H1 (cell line): Measurements from ENCODE around the gene HIPK1. TPM values are rescaled to one million over a fixed set of nuclear protein-coding genes. Genes with fewer than 3 reads are reported as not detected.

Source experiments
- CTCF ChIA-PET: fragments of 300-600 bp; sonication (Branson Sonifier 250); formaldehyde crosslinking; loops from one replicate; lab custom pipeline; 2021; ENCODE audit not compliant: partially characterized antibody; lab: Charles Lee
- POLR2A ChIA-PET: fragments of 300-600 bp; sonication (Branson Sonifier 250); formaldehyde crosslinking; loops from one replicate; lab custom pipeline; 2021; ENCODE audit warnings: inconsistent platforms; ENCODE audit not compliant: partially characterized antibody; lab: Charles Lee
- DNase-seq, 2 experiments: peaks; one replicate each; pipeline versions ENCODE4 v3.0.0 to v3.0.0-alpha.2; 2010 to 2022; ENCODE audit warnings: low spot score in 2 of 2, low read depth in 1 of 2, mixed read lengths in 1 of 2
- FAIRE-seq: peaks from 2 replicates; lab custom pipeline; 2011; peaks lifted over from hg19 to GRCh38; lab: Jason Lieb, UNC
- H2AFZ ChIP-seq: 2 replicates; pipeline ENCODE4 v1.8.1; 2012; ENCODE audit warnings: low read length, inconsistent platforms
- H2AK5ac ChIP-seq: 2 replicates; pipeline ENCODE4 v1.6.1; 2013; ENCODE audit warnings: low read depth, low read length
- H2BK120ac ChIP-seq: replicated peaks from 2 replicates; pipeline ENCODE3; 2013; ENCODE audit warnings: low read depth, low read length, inconsistent platforms
- H2BK12ac ChIP-seq: 2 replicates; pipeline ENCODE4 v1.6.1; 2013; ENCODE audit warnings: low read depth, low read length
- H2BK15ac ChIP-seq: 2 replicates; pipeline ENCODE4 v1.6.1; 2013; ENCODE audit warnings: low read length
- H2BK20ac ChIP-seq: 2 replicates; pipeline ENCODE4 v1.6.1; 2013; ENCODE audit warnings: low read length
- H2BK5ac ChIP-seq: 2 replicates; pipeline ENCODE4 v1.6.1; 2013; ENCODE audit warnings: low read depth, low read length
- H3K14ac ChIP-seq: 2 replicates; pipeline ENCODE4 v1.6.1; 2013; ENCODE audit warnings: inconsistent platforms; ENCODE audit not compliant: insufficient read length
- H3K18ac ChIP-seq: 2 replicates; pipeline ENCODE4 v1.6.1; 2013; ENCODE audit warnings: low read length; ENCODE audit errors: extremely low read depth
- H3K23ac ChIP-seq: 2 replicates; pipeline ENCODE4 v1.6.1; 2013; ENCODE audit warnings: inconsistent platforms; ENCODE audit not compliant: insufficient read length
- H3K23me2 ChIP-seq: 2 replicates; pipeline ENCODE4 v1.6.1; 2013; ENCODE audit warnings: low read depth, low read length
- H3K27ac ChIP-seq: 2 replicates; pipeline ENCODE4 v1.6.1; 2011; ENCODE audit warnings: low read depth, low read length, inconsistent platforms
- H3K27me3 ChIP-seq, 4 experiments: replicated peaks in 1 of 4; 1 replicate in 1 of 4; 2 replicates in 3 of 4; pipeline versions ENCODE4 v1.6.1 to v1.8.1; 2011 to 2013; ENCODE audit warnings: low read length in 3 of 4, mild to moderate bottlenecking in 3 of 4, inconsistent platforms in 2 of 4, mixed read lengths in 2 of 4, moderate library complexity in 1 of 4; ENCODE audit not compliant: control insufficient read depth in 3 of 4, insufficient read depth in 3 of 4; ENCODE audit errors: extremely low read depth in 1 of 4
- H3K36me3 ChIP-seq, 4 experiments: 2 replicates each; pipeline versions ENCODE4 v1.6.1 to v1.8.1; 2011 to 2013; ENCODE audit warnings: mild to moderate bottlenecking in 4 of 4, low read length in 3 of 4, moderate library complexity in 2 of 4, control low read depth in 1 of 4, inconsistent platforms in 1 of 4; ENCODE audit not compliant: insufficient read depth in 4 of 4, control insufficient read depth in 2 of 4
- H3K4ac ChIP-seq: replicated peaks from 2 replicates; pipeline ENCODE3; 2013; ENCODE audit warnings: low read length, low read depth, mixed read lengths, inconsistent platforms; ENCODE audit not compliant: insufficient read length
- H3K4me1 ChIP-seq, 4 experiments: replicated peaks in 1 of 4; 1 replicate in 1 of 4; 2 replicates in 3 of 4; pipeline versions ENCODE4 v1.6.1 to v1.8.1; 2011 to 2013; ENCODE audit warnings: low read length in 3 of 4, inconsistent platforms in 2 of 4, mixed read lengths in 1 of 4; ENCODE audit not compliant: insufficient read depth in 4 of 4, control insufficient read depth in 3 of 4
- H3K4me2 ChIP-seq, 2 experiments: 2 replicates each; pipeline versions ENCODE4 v1.6.1 to v1.8.1; 2011 to 2013; ENCODE audit warnings: low read depth in 2 of 2, low read length in 2 of 2, control low read depth in 1 of 2, inconsistent platforms in 1 of 2, mild to moderate bottlenecking in 1 of 2; ENCODE audit not compliant: insufficient read depth in 1 of 2
- H3K4me3 ChIP-seq, 4 experiments: fragments of 200-600, 300-600 bp in 1 of 4; sonication (generic), shearing (Covaris generic), sonication (Bioruptor Twin) in 1 of 4; 2 replicates each; pipeline versions ENCODE4 v1.5.1 to v1.8.1; 2011 to 2016; ENCODE audit warnings: low read length in 4 of 4, low read depth in 3 of 4, control low read depth in 2 of 4, inconsistent platforms in 2 of 4, mild to moderate bottlenecking in 2 of 4, mixed read lengths in 1 of 4, moderate library complexity in 1 of 4; ENCODE audit not compliant: insufficient read depth in 2 of 4; ENCODE audit errors: extremely low read depth in 1 of 4
- H3K56ac ChIP-seq: replicated peaks from 2 replicates; pipeline ENCODE3; 2013; ENCODE audit warnings: low read depth, mild to moderate bottlenecking, mixed read lengths, low read length, inconsistent platforms; ENCODE audit not compliant: insufficient read length
- H3K79me1 ChIP-seq: 2 replicates; pipeline ENCODE4 v1.6.1; 2013; ENCODE audit warnings: low read depth, low read length, control low read depth
- H3K79me2 ChIP-seq, 2 experiments: 2 replicates each; pipeline versions ENCODE4 v1.6.1 to v1.8.1; 2012 to 2013; ENCODE audit warnings: low read length in 2 of 2, mild to moderate bottlenecking in 2 of 2, inconsistent platforms in 1 of 2; ENCODE audit not compliant: insufficient read depth in 2 of 2, control insufficient read depth in 1 of 2
- H3K9ac ChIP-seq, 4 experiments: replicated peaks in 1 of 4; 1 replicate in 1 of 4; 2 replicates in 3 of 4; pipeline versions ENCODE4 v1.6.1 to v1.8.1; 2011 to 2013; ENCODE audit warnings: low read depth in 3 of 4, low read length in 3 of 4, control low read depth in 2 of 4, mild to moderate bottlenecking in 2 of 4, moderate library complexity in 2 of 4, inconsistent platforms in 1 of 4; ENCODE audit errors: extremely low read depth in 1 of 4
- H3K9me3 ChIP-seq, 2 experiments: 2 replicates each; pipeline versions ENCODE4 v1.6.1 to v1.8.1; 2012 to 2013; ENCODE audit warnings: mild to moderate bottlenecking in 2 of 2, moderate library complexity in 2 of 2, control low read depth in 1 of 2, inconsistent platforms in 1 of 2, low read depth in 1 of 2, low read length in 1 of 2, mixed read lengths in 1 of 2; ENCODE audit not compliant: insufficient read depth in 2 of 2
- H4K20me1 ChIP-seq, 2 experiments: replicated peaks in 1 of 2; 2 replicates each; pipeline versions ENCODE3 to v1.8.1; 2011 to 2013; ENCODE audit warnings: inconsistent platforms in 2 of 2, low read length in 2 of 2, mild to moderate bottlenecking in 1 of 2; ENCODE audit not compliant: insufficient read depth in 2 of 2, control insufficient read depth in 1 of 2
- H4K5ac ChIP-seq: 2 replicates; pipeline ENCODE4 v1.6.1; 2013; ENCODE audit warnings: low read length, low read depth, mixed read lengths, inconsistent platforms; ENCODE audit not compliant: insufficient read length
- H4K8ac ChIP-seq: 2 replicates; pipeline ENCODE4 v1.8.0; 2013; ENCODE audit warnings: mild to moderate bottlenecking, moderate library complexity, low read length, inconsistent platforms; ENCODE audit not compliant: insufficient read depth; ENCODE audit errors: extremely low read depth
- H4K91ac ChIP-seq: replicated peaks from 2 replicates; pipeline ENCODE3; 2013; ENCODE audit warnings: low read length, mixed read lengths, inconsistent platforms; ENCODE audit not compliant: insufficient read length
- CTBP2 ChIP-seq: IDR thresholded peaks from 2 replicates; pipeline ENCODE4 v1.7.0; 2011; ENCODE audit warnings: borderline replicate concordance, mild to moderate bottlenecking, moderate library complexity, mixed read lengths, low read length; ENCODE audit not compliant: insufficient read depth, insufficient read length
- EP300 ChIP-seq, 2 experiments: IDR thresholded peaks; 1 replicate in 1 of 2; 2 replicates in 1 of 2; pipeline ENCODE4 v1.6.1; 2011 to 2012; ENCODE audit warnings: low read depth in 2 of 2, low read length in 2 of 2, mild to moderate bottlenecking in 2 of 2, borderline replicate concordance in 1 of 2, inconsistent platforms in 1 of 2, moderate library complexity in 1 of 2
- GTF2F1 ChIP-seq: IDR thresholded peaks from 2 replicates; pipeline ENCODE4 v1.6.1; 2012; ENCODE audit warnings: low read depth, low read length, improper control_type of control experiment, borderline replicate concordance
- HDAC2 ChIP-seq, 2 experiments: fragments of 300-600 bp in 1 of 2; sonication (generic) in 1 of 2; IDR thresholded peaks; 2 replicates each; pipeline ENCODE4 v1.6.1; 2011 to 2012; ENCODE audit warnings: low read depth in 2 of 2, low read length in 2 of 2, mild to moderate bottlenecking in 2 of 2, moderate library complexity in 2 of 2, borderline replicate concordance in 1 of 2, inconsistent platforms in 1 of 2
- KDM4A ChIP-seq: IDR thresholded peaks from one replicate; pipeline ENCODE4 v1.7.1; 2012; ENCODE audit warnings: low read depth, mild to moderate bottlenecking, moderate library complexity, low read length, inconsistent platforms; ENCODE audit not compliant: severe bottlenecking
- NANOG ChIP-seq: IDR thresholded peaks from 2 replicates; pipeline ENCODE4 v1.6.1; 2011; ENCODE audit warnings: low read length, low read depth, mild to moderate bottlenecking, inconsistent platforms; ENCODE audit not compliant: insufficient read depth, poor library complexity, severe bottlenecking
- TBP ChIP-seq: IDR thresholded peaks from 2 replicates; pipeline ENCODE4 v1.6.1; 2011; ENCODE audit warnings: low read depth, low read length, improper control_type of control experiment
- TEAD4 ChIP-seq: IDR thresholded peaks from 2 replicates; pipeline ENCODE4 v1.6.1; 2012; ENCODE audit warnings: low read depth, low read length, inconsistent platforms, mixed read lengths
- WGBS, 2 experiments: shearing (Covaris generic) in 1 of 2; methylation state at CpG; one replicate each; pipeline versions ENCODE4 v1.1.6 to v1.1.7; 2013 to 2015; ENCODE audit warnings: low lambda C conversion rate in 2 of 2, mixed read lengths in 2 of 2, inconsistent platforms in 1 of 2, low coverage in 1 of 2, missing lambda C conversion rate in 1 of 2; ENCODE audit not compliant: insufficient replicate concordance in 2 of 2, insufficient coverage in 1 of 2, insufficient read length in 1 of 2; ENCODE audit errors: extremely low coverage in 1 of 2, missing lambda C conversion rate in 1 of 2; 5-methylcytosine and 5-hydroxymethylcytosine counted together
- polyA plus RNA-seq, 7 experiments: library from polyadenylated mRNA; depleted of rRNA in 3 of 7; stranded (reverse) in 5 of 7; unstranded in 2 of 7; fragments of >200 nt in 5 of 7; fragments of 200-250 nt in 2 of 7; gene quantifications; 1 replicate in 5 of 7; 2 replicates in 1 of 7; 4 replicates in 1 of 7; pipeline versions ENCODE4 v1.2.1 to v1.2.3, GENCODE V29; 2011 to 2013; ENCODE audit warnings: missing spikeins in 2 of 7, mixed read lengths in 2 of 7
- total RNA-seq: library from RNA; stranded (reverse); fragmentation: NEBNext Ultra II Directional; extraction: Animal tissue kit (Norgen Biotek cat#: 25700); gene quantifications from 2 replicates; pipeline ENCODE4 v1.2.1, GENCODE V29; 2021

Gene HIPK1
- total and polyA plus RNA-seq, 2 of the 8 experiments (the other 6 are each of a cell fraction or from before 2014, with no cell fraction given), result 46.2 to 64.3 TPM

- WGBS, 2 experiments, result 67% methylated on average over 3 of the region's 3 CpGs; no CpG with 5 or more reads in 1 of the 2 experiments
- Histone ChIP-seq H3K27ac (no peak overlapping the region), H3K27me3 (no peaks in the 10 kb centered on the region), H3K36me3 (peaks cover 0 to 6% (median 0%) of the 10 kb centered on the region in 4 experiments; a peak in 1 of 8 replicates), H3K23me2 (no peaks in the 10 kb centered on the region), H3K4me2 (no peak overlapping the region), H4K91ac (no peak overlapping the region), H3K4me1 (no peaks in the 10 kb centered on the region), H3K79me2 (peaks cover 0 to 33% of the 10 kb centered on the region in 2 experiments; a peak in 2 of 4 replicates), H3K4ac (no peak overlapping the region), H2BK120ac (no peak overlapping the region), H4K5ac (no peak overlapping the region), H2BK12ac (no peak overlapping the region), H2BK15ac (no peak overlapping the region), H2AFZ (no peak overlapping the region), H3K9ac (no peak overlapping the region), H2BK5ac (no peak overlapping the region), H2AK5ac (no peak overlapping the region), H3K79me1 (no peaks in the 10 kb centered on the region; the same call in 1 of the 2 replicates), H3K4me3 (no peak overlapping the region), H4K20me1 (no peaks in the 10 kb centered on the region), H3K9me3 (no peaks in the 10 kb centered on the region), H3K23ac (no peak overlapping the region), H3K56ac (no peak overlapping the region), H4K8ac (no peak overlapping the region), H2BK20ac (no peak overlapping the region), H3K14ac (no peak overlapping the region), H3K18ac (no peak overlapping the region)
- TF ChIP-seq CTBP2 (no peak), TBP (no peak), HDAC2 (IDR thresholded peaks at IDR 0.05; ENCODE audit: borderline replicate concordance in 1 of 2, low read depth in 2 of 2, low read length in 2 of 2) (no peak), TEAD4 (no peak), NANOG (no peak), GTF2F1 (no peak), EP300 (IDR thresholded peaks at IDR 0.05; ENCODE audit: borderline replicate concordance in 1 of 2, low read depth in 2 of 2, low read length in 2 of 2) (no peak), KDM4A (no peak)
- ChIA-PET POLR2A (interaction anchor here (1.2 to 1.4 kb wide), 3 partner anchors 18 to 135 kb away, joined by 3 to 4 read pairs (median 3); partner anchors contain the start of gene RSBN1), CTCF (interaction anchor here (0.7 to 9.3 kb wide), 10 partner anchors 10 to 1229 kb away, joined by 3 to 31 read pairs (median 4); a partner anchor contains a TSS)
- FAIRE-seq (no peak), DNase-seq (no peak)
Observed at GRCh38 chr1:113947388-113948107, 18.4 kb downstream of the HIPK1 start.
